GM19438 (cell line): Measurements from ENCODE around the gene ABHD12.

Source experiments
- ATAC-seq: cut with Tn5 transposase; IDR thresholded peaks from one replicate; pipeline ENCODE4 v1.9.1; 2021; ENCODE audit warnings: low read depth; ENCODE audit not compliant: unreplicated experiment

ABHD12 gene

GRCh38 chr20:25382704-25383370, 7.8 kb downstream of the ABHD12 start:
- ATAC-seq, result no peak

GRCh38 chr20:25380945-25381614, 9.6 kb downstream of the ABHD12 start:
- no peak for ATAC-seq

DNA sequence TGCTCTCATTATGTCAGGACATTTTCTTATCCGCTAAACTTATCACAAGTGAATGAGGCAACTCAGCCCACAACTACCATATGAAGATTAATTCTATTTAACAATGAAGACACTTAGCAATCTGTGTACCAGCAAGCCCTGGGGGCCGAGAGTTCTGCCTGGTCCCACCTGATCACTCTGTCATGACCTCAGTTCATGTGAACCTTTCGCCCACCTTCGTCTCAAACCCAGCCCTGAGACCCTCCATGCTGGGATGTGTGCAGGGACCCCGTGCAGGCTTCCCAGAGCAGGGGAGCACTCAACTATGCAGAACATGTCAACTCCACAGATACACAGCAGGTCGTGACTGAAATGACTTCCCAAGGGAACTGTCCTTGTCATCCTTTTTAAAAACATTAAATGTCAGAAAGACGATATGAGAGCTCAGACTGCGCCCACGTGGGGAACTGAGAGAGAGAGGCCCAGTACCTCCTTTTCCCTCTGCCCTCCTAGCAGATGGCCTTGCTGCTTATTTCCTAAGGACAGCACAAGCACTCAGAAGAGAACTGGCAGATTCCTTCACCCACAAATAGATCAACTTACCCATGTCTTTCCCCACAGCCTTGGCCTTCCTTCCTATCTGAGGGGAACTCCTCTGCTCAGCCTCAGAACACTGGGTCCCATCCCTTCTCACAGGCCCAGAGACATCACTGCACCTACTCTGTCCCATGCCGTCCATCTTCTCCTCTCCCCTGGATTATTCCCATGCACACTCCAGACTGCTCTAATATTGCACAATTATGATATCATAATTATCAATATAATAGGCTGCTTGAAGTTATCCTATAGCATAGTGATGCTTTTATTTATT, 11.5 kb downstream of the ABHD12 start:
- no peak for ATAC-seq

DNA sequence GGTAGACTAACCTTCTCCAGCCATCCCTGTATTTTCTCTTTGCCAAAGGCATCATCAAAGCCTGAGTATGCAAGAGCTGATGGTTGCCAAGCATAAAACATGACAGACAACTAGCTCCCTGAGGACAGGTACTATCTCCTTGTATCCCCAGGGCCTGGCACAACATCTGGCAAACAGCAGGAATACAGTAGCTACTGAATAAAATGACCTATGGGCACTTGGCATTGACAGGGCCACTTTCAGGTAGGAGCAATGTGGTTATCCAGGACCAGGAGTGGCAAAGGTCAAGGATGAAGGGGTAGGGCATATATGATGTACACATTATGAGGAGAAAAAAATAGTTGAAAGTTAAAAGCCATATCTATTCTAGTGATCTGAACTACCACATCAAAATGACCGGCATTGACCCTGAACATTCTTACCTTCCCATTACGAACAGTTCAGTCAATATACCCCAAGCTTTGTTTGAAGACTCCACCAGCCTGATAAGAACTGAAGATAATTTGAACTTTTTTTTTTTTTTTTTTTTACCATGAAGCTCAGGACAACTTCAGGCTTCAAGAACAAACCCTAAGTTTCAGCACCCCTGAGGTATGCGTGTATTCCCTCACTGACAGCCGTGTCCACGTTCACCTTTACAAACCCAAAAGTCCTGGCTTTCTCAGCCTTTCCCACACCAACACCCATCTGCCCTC, 12.3 kb downstream of the ABHD12 start:
- no peak for ATAC-seq

- ATAC-seq, result no peak
Observed at GRCh38 chr20:25376886-25377285, 13.7 kb downstream of the ABHD12 start.

- ATAC-seq, result no peak
Observed at GRCh38 chr20:25376236-25376635, 14.4 kb downstream of the ABHD12 start.

DNA sequence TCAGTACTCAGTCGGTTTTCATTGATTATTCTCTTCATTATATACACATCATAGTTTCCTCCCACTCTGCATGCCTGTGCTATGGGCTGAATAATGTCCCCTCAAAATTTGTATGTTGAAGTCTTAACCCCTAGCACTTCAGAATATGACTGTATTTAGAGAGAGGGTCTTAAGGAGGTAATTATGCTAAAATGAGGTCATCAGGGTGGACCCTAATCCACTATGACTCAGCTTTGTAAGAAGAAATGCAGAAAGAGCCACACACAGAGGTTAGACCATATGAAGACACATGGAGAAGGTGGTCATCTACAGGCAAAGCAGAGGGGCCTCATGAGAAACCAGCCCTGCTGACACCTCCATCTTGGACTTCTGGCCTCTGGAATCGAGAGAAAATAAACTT, 15.8 kb downstream of the ABHD12 start:
- no peak for ATAC-seq

DNA sequence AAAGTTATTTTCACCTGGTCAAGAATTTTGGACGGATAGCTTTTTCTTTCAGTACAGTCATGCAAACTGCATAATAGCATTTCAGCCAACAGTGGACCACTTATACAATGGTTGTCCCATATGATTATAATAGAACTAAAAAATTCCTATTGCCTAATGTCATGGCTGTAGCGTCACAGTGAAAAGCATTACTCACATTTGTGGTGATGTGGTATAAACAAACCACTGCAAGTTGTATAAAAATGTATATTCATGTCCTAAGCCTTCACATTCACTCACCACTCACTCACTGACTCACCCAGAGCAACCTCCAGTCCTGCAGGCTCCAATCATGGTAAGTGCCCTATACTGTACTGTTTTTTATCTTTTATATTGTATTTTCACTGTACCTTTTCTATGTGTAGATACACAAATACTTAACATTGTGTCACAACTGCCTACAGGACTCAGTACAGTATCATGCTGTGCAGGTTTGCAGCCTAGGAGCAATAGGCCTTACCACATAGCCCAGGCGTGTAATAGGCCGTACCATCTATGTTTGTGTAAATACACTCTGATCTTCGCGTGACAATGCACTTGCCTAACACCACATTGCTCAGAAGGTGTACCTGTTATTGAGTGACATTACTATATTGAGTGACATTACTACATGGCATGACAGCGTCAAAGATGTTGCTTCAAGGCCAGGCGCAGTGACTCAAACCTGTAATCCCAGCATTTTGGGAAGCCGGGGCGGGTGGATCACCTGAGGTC, 17.9 kb downstream of the ABHD12 start:
- ATAC-seq, result no peak

- no peak for ATAC-seq
Observed at GRCh38 chr20:25369971-25370370, 20.7 kb downstream of the ABHD12 start.

GRCh38 chr20:25369529-25369928, 21.1 kb downstream of the ABHD12 start:
- ATAC-seq, result no peak

GRCh38 chr20:25368976-25369375, 21.7 kb downstream of the ABHD12 start:
- ATAC-seq, result no peak

- ATAC-seq, result no peak
Observed at GRCh38 chr20:25368526-25368925, 22.1 kb downstream of the ABHD12 start.

DNA sequence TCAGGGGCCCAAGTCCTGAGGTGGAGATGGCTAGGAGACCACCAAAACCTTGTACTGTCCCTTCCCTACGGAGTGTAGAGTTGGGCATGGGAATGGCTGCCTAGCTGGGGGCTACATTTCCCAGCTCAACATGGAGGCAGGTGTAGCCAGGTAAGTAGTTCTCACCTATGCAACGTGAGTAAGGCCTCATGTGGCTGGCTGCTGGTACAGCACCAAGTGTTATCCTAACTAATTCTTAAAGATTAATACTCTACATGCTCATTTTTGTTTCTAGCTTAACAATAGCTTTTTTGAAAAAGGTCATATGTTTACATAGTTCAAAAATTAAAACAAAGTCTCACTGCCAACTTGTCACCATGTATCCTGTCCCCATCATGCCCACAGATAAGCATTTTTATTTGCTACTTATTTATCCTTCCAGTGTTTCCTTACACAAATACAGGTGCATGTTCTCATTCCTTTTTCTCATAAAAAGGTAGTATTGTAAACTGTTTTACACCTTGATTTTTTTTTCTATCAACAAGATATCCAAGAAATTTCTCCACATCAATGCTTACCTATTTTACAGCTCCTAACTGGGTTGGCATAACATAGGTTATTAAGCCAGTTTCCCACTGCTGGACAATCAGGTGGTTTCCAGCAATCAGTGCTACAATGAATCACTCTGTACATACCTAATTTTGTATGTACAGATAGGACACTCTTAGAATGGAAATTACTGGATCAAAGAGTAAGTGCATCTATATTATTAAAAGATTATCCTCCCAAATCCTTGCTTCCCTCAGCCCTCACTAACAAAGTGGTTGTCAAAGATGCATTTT, 25.5 kb downstream of the ABHD12 start:
- no peak for ATAC-seq

DNA sequence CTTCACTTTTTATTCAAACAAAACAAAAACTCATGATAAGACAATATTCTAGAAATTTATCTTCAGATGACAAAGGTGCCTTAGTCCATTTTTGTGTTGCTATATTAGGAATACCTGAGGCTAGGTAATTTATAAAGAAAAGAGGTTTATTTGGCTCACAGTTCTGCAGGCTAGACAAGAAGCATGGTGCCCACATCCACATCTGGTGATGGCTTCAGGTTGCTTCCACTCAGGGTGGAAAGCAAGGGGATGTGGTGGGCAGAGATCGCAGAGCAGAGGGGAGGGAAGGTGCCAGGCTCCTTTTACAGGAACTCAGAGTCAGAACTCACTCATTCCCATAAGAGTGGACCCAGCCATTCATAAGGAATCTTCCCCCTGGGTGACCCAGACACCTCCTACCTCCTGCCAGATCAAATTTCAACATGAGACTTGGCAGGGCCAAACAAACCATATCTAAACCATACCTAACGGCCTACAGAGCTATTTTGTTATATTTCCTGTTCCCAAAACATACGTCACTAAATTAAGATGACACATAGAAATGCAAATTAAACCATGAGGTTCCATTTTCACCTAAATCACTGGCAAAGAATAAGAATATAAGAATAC, 26.4 kb downstream of the ABHD12 start:
- no peak for ATAC-seq

DNA sequence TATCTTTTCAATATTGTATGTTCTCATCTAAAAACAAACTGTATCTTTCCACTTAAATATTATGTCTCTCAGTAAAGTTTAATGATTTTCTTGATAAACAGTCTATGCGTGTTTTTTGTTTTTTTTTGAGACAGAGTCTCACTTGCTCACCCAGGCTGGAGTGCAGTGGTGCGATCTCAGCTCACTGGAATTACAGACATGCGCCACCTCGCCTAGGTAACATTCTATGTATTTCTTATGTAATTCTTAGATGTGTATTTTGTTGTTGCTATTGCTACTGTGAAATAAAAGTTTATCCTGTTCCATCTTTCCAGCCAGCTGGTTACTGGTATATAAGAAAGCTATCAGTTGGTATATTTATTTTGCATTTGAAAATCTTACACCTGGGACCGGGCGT, 29.4 kb downstream of the ABHD12 start:
- no peak for ATAC-seq

GRCh38 chr20:25360631-25361286, 29.9 kb downstream of the ABHD12 start:
- no peak for ATAC-seq

DNA sequence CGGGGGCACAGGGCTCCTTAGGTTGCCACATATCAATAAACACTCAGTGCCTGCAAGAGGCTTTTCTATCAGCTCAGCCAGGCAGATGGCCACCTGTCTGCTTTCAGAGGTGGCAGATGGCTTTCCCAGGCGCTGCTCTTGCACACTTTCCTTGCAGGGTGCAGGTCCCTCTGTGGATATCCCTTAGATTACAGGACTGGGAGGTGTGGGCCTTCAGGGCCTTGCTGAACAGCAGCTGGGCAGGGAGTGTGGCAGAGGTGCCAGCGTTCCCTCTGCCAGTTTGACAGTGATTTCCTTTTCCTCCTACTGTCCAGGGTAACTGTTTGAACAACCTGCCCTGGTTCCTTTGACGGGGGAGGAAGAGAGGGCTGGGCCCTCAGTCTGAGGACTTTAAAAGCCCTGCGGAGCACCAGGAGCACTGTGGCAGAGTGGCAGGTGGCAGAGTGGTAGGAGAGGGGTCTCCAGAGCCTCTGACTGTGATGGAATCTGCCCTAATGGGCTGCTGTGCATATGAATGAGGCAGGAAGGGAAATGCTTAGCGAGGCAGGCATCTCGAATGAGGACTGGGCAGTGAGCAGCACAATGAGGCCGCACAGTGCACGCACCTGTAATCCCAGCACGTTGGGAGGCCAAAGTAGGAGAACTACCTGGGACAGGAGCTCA, 34.2 kb downstream of the ABHD12 start:
- no peak for ATAC-seq

DNA sequence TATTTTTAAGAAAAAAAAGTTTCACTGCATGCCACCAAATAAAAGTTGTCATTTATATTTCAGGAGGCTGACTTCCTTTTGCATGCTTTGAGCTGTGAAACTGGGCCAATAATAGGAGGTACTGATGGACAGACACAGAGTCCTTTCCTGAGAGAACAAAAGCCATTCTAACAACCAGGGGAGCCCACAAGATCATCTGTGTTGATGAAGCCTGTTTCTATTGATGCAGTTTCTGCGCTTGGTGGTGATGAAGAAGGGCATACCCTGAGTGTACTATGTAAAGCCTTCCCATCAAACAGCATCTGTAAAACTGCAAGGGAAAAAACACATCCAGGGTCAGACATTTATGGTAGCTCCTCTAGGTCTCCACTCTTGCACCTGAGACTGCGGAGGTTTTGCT, 34.8 kb downstream of the ABHD12 start:
- ATAC-seq, result no peak
